GM19035 (cell line): ENCODE measurements around the gene DEPDC7.
A peak's percentile ranks its signal among the peaks of the same experiment; 100 is the strongest.
"Not testable (repeated sequence)": the region's sequence is repeated elsewhere in the genome, so short reads cannot be mapped to it uniquely, and the experiment has no call there.

Experiments
- ATAC-seq: cut with Tn5 transposase; IDR thresholded peaks from one replicate; pipeline ENCODE4 v1.9.1; 2021; ENCODE audit not compliant: unreplicated experiment

Gene DEPDC7

DNA sequence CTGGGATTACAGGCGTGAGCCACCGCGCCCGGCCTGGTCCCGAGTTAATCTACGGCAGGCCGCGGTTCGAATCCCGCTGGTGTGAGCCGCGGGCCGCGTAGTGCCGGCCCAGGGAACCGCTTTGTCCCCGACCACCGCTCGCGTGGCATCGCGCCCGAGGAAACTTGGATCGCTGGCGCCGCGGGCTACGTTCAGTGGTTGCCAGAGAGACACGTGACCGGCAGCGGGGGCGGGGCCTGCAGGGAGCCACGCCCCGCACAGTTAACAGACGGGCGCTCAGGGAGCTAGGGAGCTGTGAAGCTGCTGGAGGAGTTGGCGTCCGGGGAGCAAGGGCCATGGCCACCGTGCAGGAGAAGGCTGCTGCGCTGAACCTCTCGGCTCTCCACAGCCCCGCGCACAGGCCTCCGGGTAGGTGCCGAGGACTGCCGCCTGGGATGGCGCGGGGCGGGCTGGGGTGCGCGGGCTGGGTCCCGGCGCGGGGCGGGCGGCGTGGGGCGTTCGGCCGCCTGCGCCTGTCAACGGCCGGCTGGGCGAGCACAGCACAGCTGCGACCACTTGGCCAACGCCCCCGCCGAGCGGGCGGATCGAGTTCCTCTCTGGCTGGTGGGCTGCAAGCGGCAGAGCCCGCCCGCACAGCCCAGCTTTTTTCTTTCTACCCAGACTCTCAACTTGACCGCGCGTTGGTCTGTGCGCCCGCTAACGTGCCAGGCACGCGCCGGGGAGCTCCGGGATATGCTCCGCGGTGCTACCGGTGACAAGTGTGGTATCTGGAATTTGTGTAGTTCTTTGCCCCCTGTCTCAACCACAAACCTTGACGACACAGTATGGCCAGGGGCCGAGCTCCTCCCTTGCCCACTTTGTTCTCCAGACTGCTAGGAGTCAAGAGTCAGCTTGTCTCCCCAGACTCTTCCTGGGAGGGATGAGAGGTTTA lies at the start of gene DEPDC7:
DEPDC7 (plus strand) TSS at position 258 of the 931 bp plus-strand sequence; CDS start at position 336, 78 bp downstream.
- peak; percentile 85 for ATAC-seq

DNA sequence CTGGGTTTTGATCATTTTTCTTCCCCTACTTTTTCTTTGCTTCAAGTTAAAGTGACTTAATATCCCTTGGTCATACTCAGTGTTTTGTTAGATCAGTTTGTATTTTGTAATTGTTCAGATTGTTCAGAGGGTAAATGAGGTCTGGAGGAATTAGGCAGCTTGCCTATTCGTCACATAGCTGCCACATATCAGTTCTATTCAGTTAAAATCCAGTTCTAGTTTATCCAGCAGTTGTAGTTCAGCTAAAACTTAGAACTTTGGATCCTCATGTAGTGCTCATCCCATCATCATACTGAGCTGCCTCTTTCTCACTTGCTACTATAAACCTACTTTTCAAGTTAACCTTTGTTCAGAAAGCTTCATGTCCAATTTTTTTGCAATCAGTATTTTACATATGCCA lies 47.1 kb upstream of the DEPDC7 start:
- no peak for ATAC-seq

DNA sequence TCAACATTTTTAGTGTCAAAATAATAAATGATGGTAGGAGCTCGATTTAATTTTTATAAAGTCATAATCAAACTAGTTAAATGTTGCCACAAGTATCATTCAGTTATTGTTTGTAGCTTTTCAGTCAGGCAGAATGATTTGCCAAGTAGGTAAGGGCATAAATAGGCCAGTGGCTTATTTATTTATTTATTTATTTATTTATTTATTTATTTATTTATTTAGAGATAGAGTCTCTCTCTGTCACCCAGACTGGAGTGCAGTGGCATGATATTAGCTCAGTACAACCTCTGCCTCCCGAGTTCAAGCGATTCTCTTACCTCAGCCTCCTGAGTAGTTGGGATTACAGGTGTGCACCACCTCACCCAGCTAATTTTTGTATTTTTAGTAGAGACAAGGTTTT lies 43.4 kb upstream of the DEPDC7 start:
- not testable (repeated sequence) for ATAC-seq

DNA sequence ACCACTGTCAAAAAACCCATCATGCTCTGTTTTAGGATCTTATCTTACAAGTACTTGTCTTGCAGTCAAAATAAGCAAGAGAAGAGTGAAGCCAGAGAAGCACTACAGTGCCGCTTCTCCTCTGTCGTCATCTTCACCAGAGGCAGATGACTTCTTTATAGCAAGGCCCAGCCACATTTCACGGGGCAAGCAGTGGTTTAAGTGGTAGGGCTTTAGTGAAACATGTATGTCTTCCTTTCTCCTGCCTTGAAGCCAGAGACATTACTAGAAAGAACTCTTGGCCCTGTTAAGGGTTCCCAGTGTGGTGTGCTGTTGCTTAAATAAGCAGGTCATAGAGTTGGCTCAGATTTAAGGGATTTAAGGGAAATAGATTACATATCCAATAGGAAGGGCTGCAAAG lies 42.9 kb upstream of the DEPDC7 start:
- no peak for ATAC-seq

DNA sequence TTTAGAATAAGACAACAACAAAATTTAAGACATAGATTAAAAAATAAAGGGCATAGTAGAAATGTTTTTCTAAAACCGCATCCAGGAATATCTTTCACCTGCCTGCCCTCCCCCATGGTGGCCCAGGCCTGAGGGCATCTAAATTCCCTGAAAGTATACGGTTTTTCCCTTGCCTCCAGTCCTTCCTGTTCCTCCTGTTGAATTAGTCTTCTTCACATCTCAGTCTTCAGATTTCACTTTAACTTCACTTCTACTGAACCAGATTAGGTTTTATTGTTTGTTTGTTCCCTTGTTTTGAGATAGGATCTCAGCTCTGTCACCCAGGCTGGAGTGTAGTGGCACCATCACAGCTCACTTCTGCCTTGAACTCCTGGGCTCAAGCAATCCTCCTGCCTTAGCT lies 33.1 kb upstream of the DEPDC7 start:
- no peak for ATAC-seq

DNA sequence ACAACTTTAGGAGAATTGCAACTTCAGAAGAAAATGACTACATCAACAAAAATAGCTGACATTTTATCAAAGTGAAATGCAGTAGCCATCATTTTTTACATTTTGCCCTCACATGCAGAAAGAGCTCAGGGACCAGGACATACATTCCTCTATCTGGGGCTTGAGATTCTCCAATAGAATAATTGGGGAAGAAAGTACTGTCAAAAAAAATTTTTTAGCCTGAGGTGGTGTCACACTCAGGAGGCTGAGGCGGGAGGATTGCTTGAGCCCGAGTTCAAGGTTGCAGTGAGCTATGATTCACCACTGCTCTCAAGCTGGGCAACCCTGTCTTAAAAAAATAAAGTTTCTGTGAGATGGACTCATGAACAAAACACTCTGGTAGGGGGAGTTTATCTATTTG lies 32.2 kb upstream of the DEPDC7 start:
- ATAC-seq = no peak

DNA sequence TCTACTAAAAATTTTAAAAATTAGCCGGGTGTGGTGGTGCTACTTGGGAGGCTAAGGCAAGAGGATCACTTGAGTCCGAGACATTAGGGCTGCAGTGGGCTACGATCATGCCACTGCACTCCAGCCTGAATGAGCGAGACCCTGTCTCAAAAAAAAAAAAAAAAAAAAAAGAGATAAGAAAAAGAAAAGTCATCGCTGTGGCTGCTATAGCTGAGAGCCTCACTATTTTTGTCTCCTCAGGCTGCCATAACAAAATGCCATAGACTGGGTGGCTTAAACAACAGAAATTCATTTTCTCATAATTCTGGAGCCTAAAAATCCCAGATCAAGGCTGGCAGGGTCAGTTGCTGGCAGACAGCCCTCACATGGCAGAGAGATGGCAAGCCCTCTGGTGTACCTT lies 30.1 kb upstream of the DEPDC7 start:
- no peak for ATAC-seq

DNA sequence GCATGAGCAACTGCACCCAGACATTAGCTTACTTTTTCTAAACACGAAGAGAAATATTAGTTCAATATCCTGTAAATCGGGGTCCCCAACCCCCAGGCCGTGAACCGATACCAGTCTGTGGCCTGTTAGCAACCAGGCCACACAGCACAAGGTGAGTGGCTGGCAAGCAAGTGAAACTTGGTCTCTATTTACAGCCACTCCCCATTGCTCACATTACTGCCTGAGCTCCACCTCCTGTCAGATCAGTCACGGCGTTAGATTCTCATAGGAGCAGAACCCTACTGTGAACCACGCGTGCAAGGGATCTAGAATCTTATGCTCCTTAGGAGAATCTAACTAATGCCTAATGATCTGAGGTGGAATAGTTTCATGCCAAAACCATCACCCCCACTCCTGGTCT lies 27.8 kb upstream of the DEPDC7 start:
- no peak for ATAC-seq

DNA sequence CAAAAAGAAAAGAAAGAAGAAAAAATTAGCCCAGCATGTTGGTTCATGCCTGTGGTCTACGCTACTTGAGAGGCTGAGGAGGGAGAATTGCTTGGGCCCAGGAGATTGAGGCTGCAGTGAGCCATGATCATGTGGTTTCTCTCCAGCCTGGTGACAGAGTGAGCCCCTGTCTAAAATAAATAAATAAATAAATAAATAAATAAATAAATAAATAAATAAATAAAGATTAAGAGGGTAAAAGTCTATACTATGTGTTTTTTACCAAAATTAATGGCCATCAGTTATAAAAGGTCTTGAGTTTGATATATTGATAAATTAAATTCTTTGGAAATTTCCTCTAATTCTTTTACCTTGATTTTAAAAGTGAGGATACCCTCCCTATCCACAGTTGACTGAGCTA lies 25.2 kb upstream of the DEPDC7 start:
- no peak for ATAC-seq

DNA sequence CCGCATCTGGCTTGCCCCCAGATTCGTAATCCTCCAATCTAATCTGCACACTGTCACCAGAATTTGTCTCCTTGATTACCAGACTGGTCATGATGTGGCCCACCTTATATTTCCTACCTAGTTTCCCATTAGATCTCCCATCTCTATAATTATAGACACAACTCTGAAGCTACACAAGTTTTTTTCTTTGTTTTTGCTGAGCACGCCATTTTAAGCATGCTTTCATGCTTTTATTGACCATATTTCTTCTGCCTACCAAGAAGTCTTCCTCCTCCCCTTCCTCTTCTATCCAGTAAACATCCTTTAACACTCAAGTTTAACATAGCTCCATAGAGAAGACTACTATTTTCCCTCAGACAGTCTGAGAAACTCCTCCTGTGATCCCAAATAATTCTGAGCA lies 24.3 kb upstream of the DEPDC7 start:
- no peak for ATAC-seq

DNA sequence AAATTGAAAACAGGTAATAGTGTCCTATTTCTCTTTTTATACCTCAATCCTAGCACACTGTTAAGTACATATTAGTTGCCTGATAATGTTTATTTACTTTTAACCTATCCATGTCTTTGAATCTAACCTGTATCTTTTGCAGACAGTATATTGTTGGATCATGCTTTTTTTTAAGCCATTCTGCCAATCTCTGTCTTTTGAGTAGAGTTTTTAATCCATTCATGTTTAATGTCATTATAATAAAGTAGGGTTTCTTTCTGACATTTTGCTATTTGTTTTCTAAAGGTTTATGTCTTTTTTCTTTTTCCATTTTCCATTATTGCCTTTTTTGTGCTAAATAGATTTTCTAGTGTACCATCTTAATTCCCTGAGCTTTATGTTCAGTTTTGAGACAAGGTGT lies 23.8 kb upstream of the DEPDC7 start:
- ATAC-seq = no peak

DNA sequence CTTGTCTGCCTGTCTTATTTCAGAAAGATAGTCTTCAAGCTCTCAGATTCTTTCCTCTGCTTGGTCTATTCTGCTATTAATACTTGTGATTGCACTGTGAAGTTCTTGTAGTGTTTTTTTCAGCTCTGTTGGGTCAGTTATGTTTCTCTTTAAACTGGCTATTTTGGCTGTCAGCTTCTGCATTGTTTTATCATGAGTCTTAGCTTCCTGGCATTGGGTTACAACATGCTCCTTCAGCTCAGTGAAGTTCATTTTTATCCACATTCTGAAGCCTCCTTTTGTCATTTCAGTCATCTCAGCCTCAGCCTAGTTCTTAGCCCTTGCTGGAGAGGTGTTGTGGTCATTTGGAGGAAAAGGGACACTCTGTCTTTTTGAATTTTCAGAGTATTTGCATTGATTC lies 15.5 kb upstream of the DEPDC7 start:
- ATAC-seq = no peak

DNA sequence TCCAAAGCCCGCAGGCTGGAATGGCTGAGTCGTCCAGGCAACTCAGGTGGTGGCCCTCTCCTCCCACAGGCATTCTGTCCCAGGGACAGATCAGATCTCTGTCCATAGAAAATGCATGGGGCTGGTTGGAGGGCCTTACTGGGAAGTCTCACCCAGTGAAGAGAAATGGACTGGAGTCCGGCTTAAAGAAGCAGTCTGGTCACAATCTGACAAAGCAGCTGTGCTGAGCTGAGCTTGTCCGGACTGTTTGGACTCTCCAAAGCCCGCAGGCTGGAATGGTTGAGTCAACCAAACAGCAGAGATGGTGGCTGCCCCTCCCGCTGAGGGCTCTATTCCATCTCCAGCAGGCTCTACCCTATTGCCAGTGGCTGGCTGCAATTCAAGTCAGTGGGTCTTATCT lies 14.4 kb upstream of the DEPDC7 start:
- ATAC-seq = no peak

DNA sequence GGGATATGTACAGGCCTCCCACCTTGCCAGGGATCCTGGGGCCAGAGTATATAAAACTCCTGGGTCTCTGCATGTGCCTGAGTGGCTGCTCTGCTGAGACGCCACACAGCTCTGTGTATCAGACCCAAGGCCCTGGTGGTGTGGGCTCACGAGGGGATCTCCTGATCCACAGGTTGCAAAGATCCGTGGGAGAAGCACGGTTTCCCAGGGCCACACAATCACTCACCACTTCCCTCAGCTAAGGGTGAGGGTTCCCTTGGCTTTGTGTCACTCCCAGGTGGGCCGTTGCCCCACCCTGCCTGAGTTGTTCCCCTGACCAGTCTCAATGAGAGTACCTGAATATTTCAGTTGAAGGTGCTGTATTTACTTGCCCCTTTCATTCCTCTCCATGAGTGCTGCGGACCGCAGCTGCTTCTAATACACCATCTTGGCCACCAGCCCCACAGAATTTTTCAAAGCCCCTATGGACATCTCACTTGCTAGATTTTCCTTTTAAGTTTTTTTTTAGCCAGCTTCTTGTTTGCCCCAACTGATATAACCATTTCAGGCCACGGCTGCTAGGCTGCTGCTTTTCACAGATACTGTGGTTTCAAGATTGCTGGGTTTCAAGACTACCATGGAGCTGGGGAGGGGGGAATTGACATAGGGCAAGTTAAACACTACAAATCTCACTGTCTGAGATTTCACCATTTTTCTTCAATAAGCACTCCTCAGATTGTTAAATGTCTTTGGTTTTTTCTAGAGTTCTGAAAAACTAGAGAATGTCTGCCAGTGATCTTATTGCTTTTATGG lies 13.7 kb upstream of the DEPDC7 start:
- no peak for ATAC-seq

DNA sequence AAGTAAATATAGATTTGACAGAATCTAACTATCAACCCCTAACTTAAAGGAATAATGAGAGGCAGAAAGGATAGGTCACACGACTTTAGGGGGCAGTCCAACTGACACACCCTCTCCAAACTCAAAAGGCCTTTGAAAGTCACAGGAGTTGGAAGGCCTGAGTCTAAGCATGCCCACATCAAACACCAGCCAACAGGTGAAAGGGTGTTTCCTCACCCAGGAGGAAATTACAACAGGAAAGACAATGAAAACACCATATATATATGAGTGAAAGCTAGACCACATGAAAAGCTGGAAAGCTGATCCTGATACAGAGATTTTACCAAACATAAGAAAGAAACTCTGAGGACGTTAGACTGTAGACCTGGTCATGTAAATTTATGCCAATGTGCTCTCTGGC lies 10.5 kb upstream of the DEPDC7 start:
- ATAC-seq = no peak

DNA sequence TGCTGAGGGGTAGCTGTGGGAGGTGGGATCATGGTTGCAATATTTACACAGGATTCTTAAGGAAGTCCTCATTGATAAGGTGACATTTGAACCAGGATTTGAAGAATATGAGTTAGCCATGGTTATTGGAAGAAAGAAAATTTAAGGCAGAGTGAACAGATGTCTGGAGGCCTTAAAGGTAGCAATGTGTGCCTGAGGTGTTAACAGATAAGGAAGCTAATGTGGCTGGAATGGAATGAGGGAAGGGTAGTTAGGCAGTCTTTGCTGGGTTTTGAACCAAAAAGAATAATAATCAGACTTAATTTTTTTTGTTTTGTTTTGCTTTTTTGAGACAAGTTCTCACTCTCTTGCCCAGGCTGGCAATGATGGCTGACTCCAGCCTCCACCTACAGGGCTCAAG lies 9.7 kb upstream of the DEPDC7 start:
- ATAC-seq = no peak

DNA sequence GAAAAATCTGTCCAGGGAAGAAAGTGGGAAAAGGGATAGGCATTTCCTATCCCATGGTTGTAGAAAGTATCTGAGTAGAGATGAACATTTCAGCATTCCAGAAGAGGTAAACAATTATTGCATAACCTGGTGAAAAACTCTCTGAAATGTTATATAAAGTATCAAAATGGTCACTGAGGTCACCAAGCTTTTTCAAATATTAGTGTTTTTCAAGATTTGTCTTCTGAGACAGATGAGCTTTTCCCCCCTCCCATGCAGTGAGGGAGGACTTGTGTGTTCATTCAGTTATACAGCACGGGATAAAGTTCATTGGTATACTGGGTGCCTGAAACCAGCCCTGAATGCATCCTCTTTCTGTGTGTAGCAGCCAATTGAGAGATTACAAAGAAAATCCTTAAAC lies 1.9 kb upstream of the DEPDC7 start:
- no peak for ATAC-seq

DNA sequence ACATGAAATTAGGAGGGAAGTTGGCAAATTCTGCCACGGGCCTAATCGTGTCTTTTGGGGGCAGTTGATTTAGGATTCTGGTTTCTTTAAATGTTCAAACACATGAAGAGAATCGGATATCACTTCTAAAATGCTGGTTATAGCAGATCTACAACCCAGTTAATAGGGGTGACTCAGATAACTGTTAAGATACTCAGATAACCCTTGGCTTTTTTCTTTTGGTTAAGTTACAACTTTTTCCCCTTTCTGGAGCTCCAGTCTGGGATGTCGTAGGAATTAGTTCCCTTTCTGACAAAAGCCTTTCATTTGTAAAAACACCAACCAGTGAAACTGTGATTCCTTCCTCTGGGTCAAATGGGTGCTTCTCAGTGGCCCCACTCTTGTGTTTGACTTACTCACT lies 976 bp downstream of the DEPDC7 start:
- no peak for ATAC-seq

DNA sequence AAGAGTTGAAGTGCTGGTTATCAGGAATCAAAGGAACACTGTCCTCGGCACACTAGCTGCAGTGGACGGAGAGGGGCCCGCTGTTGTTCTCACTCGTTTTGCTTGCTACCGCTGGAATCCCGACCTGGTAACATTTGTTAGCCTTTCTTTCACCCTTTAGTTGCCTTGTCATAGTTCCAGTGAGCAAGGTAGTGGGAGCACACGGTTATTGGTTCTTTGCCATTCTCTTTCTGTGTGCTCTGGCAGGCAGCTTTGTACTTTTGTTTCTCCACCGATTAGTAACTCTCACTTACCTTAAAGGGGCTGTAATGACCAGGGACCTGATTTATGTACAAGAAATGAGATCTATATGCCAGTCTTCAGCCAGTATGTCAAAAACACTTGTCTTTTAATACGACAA lies 1.8 kb downstream of the DEPDC7 start:
- no peak for ATAC-seq

DNA sequence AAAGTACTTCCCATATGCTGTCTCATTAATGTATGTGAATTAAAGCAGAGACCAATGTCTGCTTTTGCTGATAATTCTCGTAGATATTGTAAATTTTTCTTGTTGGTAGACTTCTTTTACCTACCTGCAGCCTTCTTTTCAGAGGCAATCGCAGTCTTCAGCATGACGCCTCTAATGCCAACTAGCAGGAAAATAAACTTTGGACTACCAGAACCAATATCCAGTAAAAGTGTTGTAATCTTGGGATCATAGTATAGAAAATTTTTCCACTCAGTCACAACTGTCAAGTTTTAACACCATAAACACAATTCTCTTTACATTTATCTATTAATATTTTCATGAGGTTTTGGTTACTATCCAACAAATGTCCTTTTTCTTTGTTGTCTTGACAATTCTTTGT lies 2.3 kb downstream of the DEPDC7 start:
- ATAC-seq = no peak

DNA sequence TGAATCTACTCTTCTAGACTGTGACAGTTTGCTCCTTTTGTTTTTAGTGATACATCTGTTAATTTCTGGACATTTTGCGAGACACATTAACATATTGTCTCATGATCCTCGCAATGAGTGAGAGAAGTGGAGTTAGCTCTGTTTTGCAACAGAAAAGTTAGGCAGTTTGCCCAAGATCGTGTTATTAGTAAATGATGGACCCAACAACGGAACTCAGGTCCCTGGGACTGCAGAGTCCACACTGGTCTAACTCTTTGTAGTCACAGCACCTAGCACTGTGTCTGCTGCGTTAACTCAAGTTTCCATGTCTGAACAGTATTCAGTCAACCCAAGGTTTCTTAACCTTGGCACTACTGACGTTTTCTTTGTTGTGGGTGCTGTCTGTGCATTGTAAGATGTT lies 3.2 kb downstream of the DEPDC7 start:
- ATAC-seq = no peak

DNA sequence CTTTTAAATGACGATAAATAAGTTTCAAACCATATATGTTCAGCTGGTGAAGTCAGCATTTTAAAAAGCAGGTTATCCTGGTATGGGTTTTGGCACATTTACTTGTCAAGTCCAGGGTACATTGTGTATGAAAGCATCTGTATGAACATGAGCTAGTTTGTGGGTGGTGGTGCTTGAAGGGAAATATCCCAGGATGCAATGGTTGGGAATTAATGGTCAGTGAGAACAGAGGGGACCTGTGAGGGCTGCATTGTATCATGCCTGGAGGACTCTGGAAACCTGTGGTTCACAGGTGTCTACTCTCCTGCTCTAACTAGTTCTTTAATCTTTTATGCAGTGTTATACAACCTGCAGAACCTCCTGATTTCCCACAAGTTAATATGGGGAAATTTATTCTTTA lies 5.8 kb downstream of the DEPDC7 start:
- ATAC-seq = no peak
